GM19397 (cell line): ENCODE data around the gene EEPD1.
"Not testable (repeated sequence)": the region's sequence is repeated elsewhere in the genome, so short reads cannot be mapped to it uniquely, and the experiment has no call there.

ENCODE experiments used
- ATAC-seq: cut with Tn5 transposase; IDR thresholded peaks from one replicate; pipeline ENCODE4 v1.9.1; 2021; ENCODE audit warnings: mild to moderate bottlenecking, moderate library complexity; ENCODE audit not compliant: unreplicated experiment

The EEPD1 gene

DNA sequence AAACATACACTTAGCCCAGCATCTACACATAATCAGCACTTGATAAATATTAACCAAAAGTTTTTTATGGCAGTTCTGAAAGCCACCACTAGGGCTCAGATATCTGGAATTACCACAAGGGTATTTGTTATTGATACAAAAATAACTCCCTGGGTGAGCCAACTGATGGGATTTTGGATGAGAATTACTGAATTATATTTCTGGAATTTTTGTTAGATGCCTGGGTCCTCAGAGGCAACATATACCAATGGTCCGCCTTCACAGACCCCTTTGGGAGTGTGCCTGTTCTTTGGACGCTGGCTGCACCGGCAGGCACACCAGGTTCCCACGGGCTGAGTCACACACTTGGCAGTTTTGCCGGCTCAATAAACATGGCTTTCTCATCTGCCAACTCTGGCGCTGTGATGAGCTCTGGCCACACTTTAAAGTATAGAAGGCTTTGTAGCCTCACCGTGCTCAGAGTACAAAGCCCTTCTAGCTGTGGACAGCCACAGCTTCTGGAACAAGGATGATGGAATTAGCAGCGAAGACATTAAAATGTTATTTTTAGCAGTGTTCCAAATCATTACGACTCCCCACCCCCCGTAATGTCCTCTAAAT, 24.5 kb upstream of the EEPD1 start:
- ATAC-seq, result no peak

DNA sequence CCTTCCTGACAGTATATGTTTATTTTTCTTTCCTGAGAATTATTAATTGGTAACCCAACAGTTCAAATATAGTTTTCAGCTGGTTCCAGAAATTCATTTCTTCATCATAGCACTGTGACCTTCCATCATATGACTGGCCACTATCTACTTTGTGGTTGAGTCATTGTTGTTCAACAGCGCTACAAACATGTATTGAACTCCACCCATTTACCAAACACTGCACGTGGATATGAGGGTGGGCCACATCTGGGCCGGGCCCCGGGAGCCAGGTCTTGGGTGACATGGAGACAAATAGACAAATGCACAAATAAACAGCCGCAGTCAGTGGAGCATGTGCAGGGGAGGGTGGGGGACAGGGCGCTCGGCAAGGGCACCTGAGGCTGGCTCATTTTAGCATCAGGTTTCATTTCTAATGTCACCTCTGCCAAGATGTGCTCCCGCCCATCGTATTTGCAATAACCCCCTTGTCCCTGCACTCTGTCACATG, 24.0 kb upstream of the EEPD1 start:
- no peak for ATAC-seq

GRCh38 chr7:36130236-36130945, 22.7 kb upstream of the EEPD1 start:
- no peak for ATAC-seq

- ATAC-seq, result no peak
These were observed 22.0 kb upstream of the EEPD1 start for GRCh38 chr7:36131026-36131425.

GRCh38 chr7:36131499-36131898, 21.6 kb upstream of the EEPD1 start:
- ATAC-seq, result no peak

- no peak for ATAC-seq
These were observed 21.0 kb upstream of the EEPD1 start for GRCh38 chr7:36132012-36132411.

- ATAC-seq, result no peak
These were observed 17.4 kb upstream of the EEPD1 start for GRCh38 chr7:36135700-36136099.

GRCh38 chr7:36137258-36137657, 15.8 kb upstream of the EEPD1 start:
- no peak for ATAC-seq

DNA sequence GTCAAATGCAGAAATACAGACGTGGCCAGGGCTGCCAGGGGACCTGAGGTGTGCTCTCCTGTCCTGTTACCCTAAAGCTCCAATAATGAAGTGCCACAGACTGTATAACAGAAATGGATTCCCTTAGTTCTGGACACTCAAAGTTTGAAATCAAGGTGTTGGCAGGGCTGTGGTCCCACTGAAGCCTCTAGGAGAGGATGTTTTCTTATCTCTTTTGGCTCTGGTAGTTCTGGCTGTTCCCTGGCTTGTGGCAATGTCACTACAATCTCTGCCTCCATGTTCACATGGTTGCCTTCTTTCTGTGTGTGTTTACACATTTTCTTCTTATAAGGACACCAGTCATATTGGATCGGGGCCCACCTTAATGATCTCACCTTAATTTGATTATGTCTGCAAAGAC, 15.3 kb upstream of the EEPD1 start:
- no peak for ATAC-seq

- no peak for ATAC-seq
These were observed 14.8 kb upstream of the EEPD1 start for GRCh38 chr7:36138209-36138608.

GRCh38 chr7:36141351-36141750, 11.7 kb upstream of the EEPD1 start:
- no peak for ATAC-seq

- ATAC-seq, result no peak
These were observed 11.2 kb upstream of the EEPD1 start for GRCh38 chr7:36141850-36142249.

GRCh38 chr7:36144189-36144588, 8.9 kb upstream of the EEPD1 start:
- ATAC-seq, result no peak

DNA sequence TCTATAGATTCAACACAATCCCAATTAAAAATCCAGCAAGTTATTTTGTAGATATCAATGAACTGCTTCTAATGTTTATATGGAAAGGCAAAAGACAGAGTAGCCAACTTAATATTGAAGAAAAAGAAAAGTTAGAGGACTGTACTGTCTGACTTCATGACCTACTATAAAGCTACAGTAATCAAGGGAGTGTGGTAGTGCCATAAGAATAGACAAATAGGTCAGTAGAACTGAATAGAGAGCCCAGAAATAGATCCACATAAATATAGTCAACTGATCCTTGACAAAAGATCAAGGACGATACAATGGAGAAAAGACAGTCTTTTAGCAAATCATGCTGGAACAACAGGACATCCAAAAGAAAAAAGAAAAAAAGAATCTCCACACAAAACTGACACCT, 7.4 kb upstream of the EEPD1 start:
- ATAC-seq, result no peak

GRCh38 chr7:36147361-36147760, 5.7 kb upstream of the EEPD1 start:
- ATAC-seq, result no peak

DNA sequence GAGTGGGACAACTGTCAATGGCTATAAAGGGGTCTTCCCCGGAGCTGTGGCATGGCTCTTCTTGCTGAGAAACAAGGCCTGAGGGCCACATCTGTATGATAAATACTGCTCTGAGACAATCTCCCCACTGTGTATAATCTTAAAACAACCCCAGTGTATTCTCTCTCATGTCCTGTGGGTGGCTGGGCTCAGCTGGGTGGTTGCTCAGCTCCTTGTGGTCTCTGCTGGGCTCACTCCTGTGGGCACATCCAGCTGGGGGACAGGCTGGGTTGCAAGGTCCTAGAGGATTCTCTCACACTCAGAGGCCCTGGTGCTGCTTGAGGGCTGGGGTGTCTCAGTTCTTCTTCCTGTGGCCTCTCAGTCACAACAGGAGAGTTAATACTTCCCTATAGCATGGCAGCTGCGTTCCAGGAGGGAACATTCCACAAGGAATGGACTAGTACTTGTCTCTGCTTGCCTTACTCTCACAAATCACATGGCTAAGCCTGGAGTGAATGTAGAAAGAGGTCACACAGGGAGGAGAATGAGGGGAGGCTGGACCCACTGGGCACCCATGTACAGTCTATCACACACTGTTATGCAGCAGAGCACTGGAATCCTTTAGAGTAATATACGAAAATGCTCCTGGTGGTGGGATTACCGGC, 4.5 kb upstream of the EEPD1 start:
- no peak for ATAC-seq

- ATAC-seq, result not testable (repeated sequence)
These were observed 3.8 kb upstream of the EEPD1 start for GRCh38 chr7:36149240-36149639.

- ATAC-seq, result no peak
These were observed 3.2 kb upstream of the EEPD1 start for GRCh38 chr7:36149694-36150452.

GRCh38 chr7:36151921-36152755, 916 bp upstream of the EEPD1 start:
- no peak for ATAC-seq

GRCh38 chr7:36153571-36154097, 580 bp downstream of the EEPD1 start:
- ATAC-seq, result peak; percentile 16
